ENCODE data around the gene DIDO1. TPM values are rescaled to one million over a fixed set of nuclear protein-coding genes. Genes with fewer than 3 reads are reported as not detected.
A peak's percentile ranks its signal among the peaks of the same experiment; 100 is the strongest.

The DIDO1 gene
- total and polyA plus RNA-seq, 9 of the 15 experiments (the other 6 are each of a cell fraction or from before 2014, with no cell fraction given), result 4.4 to 46.8 (median 31.2) TPM

DNA sequence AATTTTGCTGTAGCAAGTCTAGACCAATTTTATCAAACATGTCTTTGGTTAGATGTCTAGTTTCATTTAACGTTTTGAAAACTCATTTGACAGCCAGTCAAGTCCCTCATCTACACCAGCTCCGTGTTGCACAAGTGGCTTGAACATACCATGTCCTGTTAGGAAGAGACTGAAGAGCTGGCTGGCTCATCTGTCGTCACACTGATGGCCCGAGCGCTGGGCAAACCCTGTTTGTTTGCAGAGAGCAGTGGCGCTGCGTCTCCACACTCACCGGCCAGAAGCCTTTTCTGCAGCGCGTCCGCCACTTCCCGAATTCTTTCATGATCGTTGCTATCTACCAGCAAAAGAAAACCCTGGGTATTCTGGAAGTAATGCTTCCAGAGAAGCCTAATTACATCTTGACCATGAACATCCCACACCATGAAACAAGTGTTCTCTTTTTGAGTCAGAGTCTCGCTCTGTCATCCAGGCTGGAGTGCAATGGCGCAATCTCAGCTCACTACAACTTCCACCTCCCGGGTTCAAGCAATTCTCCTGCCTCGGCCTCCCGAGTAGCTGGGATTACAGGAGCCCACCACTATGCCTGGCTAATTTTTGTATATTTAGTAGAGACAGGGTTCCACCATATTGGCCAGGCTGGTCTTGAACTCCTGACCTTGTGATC, 54.0 kb downstream of the DIDO1 start:
- Histone ChIP-seq H3K27me3 (ENCODE audit: control insufficient read depth in 2 of 2, insufficient read depth in 2 of 2, low read length in 2 of 2) (no peaks in the 10 kb centered on the region), H2AFZ (ENCODE audit: low read depth, low read length) (no peak overlapping the region), H3K4me3 (no peak overlapping the region), H3K79me2 (ENCODE audit: control insufficient read depth, insufficient read depth, low read length) (no peaks in the 10 kb centered on the region), H4K20me1 (replicated peaks; ENCODE audit: control insufficient read depth, insufficient read depth, low read length) (no peaks in the 10 kb centered on the region), H3K9me1 (ENCODE audit: control insufficient read depth, insufficient read depth, low read length) (no peaks in the 10 kb centered on the region), H3K36me3 (ENCODE audit: control insufficient read depth, insufficient read depth, low read length) (no peaks in the 10 kb centered on the region), H3K9ac (ENCODE audit: insufficient read depth in 1 of 2, low read depth in 2 of 2, low read length in 2 of 2) (0 out of 4 replicates have a peak overlapping the region, but pooled peaks of 1 of the 2 experiments have one; percentile 31), H3K27ac (ENCODE audit: extremely low read depth, low read depth, low read length) (no peak overlapping the region), H3K9me3 (replicated peaks; ENCODE audit: control insufficient read depth, insufficient read depth, low read depth, low read length) (no peaks in the 10 kb centered on the region), H3K4me2 (ENCODE audit: insufficient read depth, low read length) (no peak overlapping the region), H3K4me1 (replicated peaks in 1 of 2; ENCODE audit: control insufficient read depth in 2 of 2, insufficient read depth in 2 of 2, low read length in 2 of 2) (peaks cover 21 to 37% of the 10 kb centered on the region in 2 experiments)
- intact Hi-C loops (cut with micrococcal nuclease) (loop anchor here (10.0 kb wide), 1 partner anchor 48 kb away; no protein-coding TSS in a partner anchor), in situ Hi-C loops (cut with MboI) (no loop called here)
- FAIRE-seq (no peak), DNase-seq (ENCODE audit: extremely low read depth in 1 of 4, low spot score in 3 of 4) (no peak), ATAC-seq (no peak)
- TF ChIP-seq CEBPB (tag; IDR thresholded peaks at IDR 0.05) (peak; percentile 61; the same call in 1 of the 2 replicates), EGR1 (conservative IDR thresholded peaks at IDR 0.05) (no peak), EP400 (IDR thresholded peaks at IDR 0.05) (no peak)
- WGBS (ENCODE audit: insufficient coverage, low coverage, missing lambda C conversion rate), result 64% methylated on average over 16 of the region's 18 CpGs
- ChIA-PET CTCF (ENCODE audit: low intra/inter-chr PET ratio) (no interaction called here), POLR2A (interaction anchor here (1.0 to 1.9 kb wide), 2 partner anchors 10 to 22 kb away, joined by 3 to 10 read pairs; partner anchors contain the start of gene TCFL5)
- no TSS peak for BruUV-seq (replicated peaks)

DNA sequence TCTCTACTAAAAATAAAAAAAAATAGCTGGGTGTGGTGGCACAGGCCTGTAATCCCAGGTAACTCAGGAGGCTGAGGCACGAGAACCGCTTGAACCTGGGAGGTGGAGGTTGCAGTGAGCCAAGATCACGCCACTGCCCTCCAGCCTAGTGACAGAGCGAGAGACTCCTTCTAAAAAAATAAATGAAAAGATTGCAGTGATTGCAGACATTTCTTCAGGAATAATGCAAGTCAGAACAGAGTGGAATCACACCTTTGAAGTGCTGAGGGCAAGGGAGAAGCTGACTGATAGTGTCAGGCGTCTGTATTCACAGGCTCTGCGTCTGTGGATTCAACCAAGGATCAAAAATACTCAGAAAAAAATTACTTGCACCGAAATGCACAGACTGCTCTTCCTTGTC, 62.1 kb downstream of the DIDO1 start:
- Histone ChIP-seq H3K27me3 (ENCODE audit: control insufficient read depth in 2 of 2, insufficient read depth in 2 of 2, low read length in 2 of 2) (no peaks in the 10 kb centered on the region), H3K4me1 (replicated peaks in 1 of 2; ENCODE audit: control insufficient read depth in 2 of 2, insufficient read depth in 2 of 2, low read length in 2 of 2) (peaks cover 13 to 27% of the 10 kb centered on the region in 2 experiments; a peak in 4 of 5 replicates), H3K9me3 (replicated peaks; ENCODE audit: control insufficient read depth, insufficient read depth, low read depth, low read length) (no peaks in the 10 kb centered on the region), H3K9ac (ENCODE audit: insufficient read depth in 1 of 2, low read depth in 2 of 2, low read length in 2 of 2) (no peak overlapping the region), H2AFZ (ENCODE audit: low read depth, low read length) (no peak overlapping the region), H3K36me3 (ENCODE audit: control insufficient read depth, insufficient read depth, low read length) (peaks cover 3% of the 10 kb centered on the region; the same call in 2 of the 3 replicates), H3K4me2 (ENCODE audit: insufficient read depth, low read length) (no peak overlapping the region), H3K9me1 (ENCODE audit: control insufficient read depth, insufficient read depth, low read length) (no peaks in the 10 kb centered on the region), H3K79me2 (ENCODE audit: control insufficient read depth, insufficient read depth, low read length) (peaks cover 20% of the 10 kb centered on the region), H3K27ac (ENCODE audit: extremely low read depth, low read depth, low read length) (no peak overlapping the region), H4K20me1 (replicated peaks; ENCODE audit: control insufficient read depth, insufficient read depth, low read length) (0 out of 2 replicates have a peak, but pooled peaks cover 7% of the 10 kb centered on the region), H3K4me3 (no peak overlapping the region)
- POLR2A ChIA-PET, result no interaction called here
- no TSS peak for BruUV-seq (replicated peaks)
- ATAC-seq (no peak), FAIRE-seq (no peak), DNase-seq (ENCODE audit: extremely low read depth in 1 of 4, low spot score in 3 of 4) (no peak)
- WGBS (ENCODE audit: insufficient coverage, low coverage, missing lambda C conversion rate), result 69% methylated on average over 7 of the region's 7 CpGs
- in situ Hi-C loops (cut with MboI) (no loop called here), intact Hi-C loops (cut with micrococcal nuclease) (no loop called here)
- CTCF ChIA-PET (ENCODE audit: low intra/inter-chr PET ratio), result no interaction called here
- TF ChIP-seq, protein P1, sequence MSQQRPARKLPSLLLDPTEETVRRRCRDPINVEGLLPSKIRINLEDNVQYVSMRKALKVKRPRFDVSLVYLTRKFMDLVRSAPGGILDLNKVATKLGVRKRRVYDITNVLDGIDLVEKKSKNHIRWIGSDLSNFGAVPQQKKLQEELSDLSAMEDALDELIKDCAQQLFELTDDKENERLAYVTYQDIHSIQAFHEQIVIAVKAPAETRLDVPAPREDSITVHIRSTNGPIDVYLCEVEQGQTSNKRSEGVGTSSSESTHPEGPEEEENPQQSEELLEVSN (IDR thresholded peaks at IDR 0.05; ENCODE audit: borderline replicate concordance in 1 of 2, extremely low read depth in 1 of 2, insufficient read depth in 1 of 2, insufficient read length in 1 of 2, low read depth in 1 of 2, low read length in 1 of 2, poor library complexity in 1 of 2, severe bottlenecking in 1 of 2), result peak in 1 of 2 experiments; percentile 15
- 0 out of 2 replicates have a peak, but pooled peaks have one; percentile 13 for TF ChIP-seq NFE2 (IDR thresholded peaks at IDR 0.05; ENCODE audit: low read depth)
- no peak for TF ChIP-seq TAF7 (tag; IDR thresholded peaks at IDR 0.05)
- TF ChIP-seq, protein P2, sequence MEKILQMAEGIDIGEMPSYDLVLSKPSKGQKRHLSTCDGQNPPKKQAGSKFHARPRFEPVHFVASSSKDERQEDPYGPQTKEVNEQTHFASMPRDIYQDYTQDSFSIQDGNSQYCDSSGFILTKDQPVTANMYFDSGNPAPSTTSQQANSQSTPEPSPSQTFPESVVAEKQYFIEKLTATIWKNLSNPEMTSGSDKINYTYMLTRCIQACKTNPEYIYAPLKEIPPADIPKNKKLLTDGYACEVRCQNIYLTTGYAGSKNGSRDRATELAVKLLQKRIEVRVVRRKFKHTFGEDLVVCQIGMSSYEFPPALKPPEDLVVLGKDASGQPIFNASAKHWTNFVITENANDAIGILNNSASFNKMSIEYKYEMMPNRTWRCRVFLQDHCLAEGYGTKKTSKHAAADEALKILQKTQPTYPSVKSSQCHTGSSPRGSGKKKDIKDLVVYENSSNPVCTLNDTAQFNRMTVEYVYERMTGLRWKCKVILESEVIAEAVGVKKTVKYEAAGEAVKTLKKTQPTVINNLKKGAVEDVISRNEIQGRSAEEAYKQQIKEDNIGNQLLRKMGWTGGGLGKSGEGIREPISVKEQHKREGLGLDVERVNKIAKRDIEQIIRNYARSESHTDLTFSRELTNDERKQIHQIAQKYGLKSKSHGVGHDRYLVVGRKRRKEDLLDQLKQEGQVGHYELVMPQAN (IDR thresholded peaks at IDR 0.05; ENCODE audit: borderline replicate concordance), result no peak
- peak; percentile 40; the same call in 1 of the 2 replicates for TF ChIP-seq L3MBTL2 (IDR thresholded peaks at IDR 0.05)
- no peak for TF ChIP-seq MEIS2 (IDR thresholded peaks at IDR 0.05; ENCODE audit: partially characterized antibody)
- TF ChIP-seq TRIM28 (IDR thresholded peaks at IDR 0.05), result peak; percentile 90

Measured in K562 (cell line).